DLD1 (cell line): ENCODE data around the gene CAB39.

ENCODE experiments used
- in situ Hi-C: cut with HindIII; loops from 2 replicates; pipeline ENCODE4 v1.10.0; 2017; ENCODE audit warnings: low sequenced_read_pairs

CAB39 gene

DNA sequence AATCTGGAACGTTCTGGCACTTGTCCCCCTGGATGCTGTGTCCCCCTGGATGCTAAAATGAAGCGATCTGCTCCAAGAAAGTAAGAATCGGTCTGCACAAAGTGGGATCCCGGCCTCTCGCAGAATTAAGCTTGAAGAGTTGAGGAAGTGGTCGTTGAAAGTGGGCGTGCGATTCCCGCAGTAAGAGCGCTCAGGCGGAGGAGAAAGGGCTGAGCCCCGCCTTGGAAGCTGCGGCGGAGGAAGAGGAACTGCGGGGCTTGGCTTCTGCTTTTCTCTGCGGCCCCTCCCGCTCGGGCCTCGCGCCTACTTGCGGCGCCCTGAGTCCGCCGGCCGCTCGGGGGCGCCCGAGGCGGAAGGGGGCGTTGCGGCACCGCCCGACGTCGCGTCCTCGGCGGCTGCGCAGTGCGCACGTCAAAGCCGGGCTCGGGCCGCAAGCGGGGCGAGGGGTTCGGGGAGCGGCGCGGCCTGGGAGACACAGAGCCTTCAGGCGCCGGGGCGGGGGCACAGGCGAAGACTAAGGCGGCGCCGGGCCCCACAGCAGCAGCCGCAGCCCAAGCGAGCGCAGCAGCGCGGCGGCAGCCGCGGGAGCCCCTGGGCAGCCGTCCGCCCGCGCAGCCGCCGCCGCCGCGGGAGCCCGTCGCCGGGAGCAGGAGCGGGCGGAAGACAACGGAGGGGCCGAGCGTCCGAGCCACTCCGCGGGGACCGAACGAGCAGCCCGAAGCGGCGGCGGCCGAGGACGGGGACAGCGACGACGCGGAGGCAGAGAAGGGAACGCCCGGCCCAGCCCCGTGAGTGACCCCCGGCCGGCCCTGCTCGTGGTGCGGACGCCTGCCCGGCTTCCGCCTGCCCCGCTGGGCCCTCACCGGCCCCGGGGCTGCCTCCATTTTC, at the start of gene CAB39:
TSS of gene CAB39 (plus strand) at position 400 of the 888 bp plus-strand sequence. CDS start 47,160 bp downstream, outside the sequence.
- in situ Hi-C loops: no loop called here

DNA sequence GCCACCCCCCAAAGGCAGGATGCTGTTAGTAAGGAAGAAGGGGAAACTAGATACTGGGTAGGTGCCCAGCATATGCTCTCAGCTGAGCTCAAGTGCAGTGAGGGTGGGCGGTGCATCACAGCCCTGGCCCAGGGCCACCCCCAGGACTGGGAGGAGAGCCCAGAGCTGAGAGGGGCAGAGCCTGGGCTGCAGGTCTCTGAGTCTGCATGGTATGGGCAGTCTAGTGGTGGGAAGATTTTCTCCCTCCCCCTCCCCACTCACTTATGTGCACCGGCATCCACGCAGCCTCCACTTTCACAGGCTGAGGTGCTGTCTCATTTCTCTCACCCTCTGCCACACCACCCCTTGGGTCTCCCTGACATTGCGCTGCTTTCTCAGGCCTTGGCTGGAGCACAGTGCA, 48.5 kb upstream of the CAB39 start:
- in situ Hi-C loops: no loop called here

DNA sequence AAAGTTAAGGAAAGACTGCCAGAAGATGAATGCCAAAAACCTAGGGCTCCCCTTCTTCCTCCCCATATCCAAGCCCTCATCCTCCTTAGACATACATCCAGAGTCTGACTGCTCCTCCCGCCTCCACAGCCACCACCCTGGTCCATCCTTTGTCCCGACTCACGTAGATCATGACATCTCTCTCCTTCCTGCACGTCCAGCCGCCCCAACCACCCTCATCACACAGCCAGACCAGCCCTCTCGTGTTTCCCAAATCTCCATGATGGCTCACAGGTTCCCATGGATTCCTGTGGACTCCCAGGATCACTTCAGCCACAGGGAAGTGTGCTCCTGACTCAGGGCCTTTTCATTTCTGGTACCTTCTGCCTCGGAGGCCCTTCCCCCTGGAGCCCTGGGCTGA, 47.8 kb upstream of the CAB39 start:
- in situ Hi-C loops: no loop called here

DNA sequence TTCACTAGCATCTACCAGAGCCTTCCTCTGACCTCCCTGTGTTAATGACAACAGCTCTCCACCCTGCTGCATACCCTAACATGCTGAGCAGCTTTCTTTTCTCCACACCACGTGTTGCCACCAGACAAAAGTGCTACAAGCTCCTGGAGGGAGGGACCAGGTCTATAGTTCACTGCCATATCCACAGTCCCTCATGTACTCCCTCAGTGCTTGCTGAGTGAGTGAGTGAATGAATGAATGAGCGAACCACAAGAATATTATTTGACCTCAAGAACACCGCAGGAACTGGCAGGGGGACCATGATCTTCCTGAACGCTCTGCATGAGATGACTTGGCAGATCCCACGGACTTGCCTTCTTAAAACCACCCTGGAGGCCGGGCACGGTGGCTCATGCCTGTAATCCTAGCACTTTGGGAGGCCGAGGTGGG, 47.4 kb upstream of the CAB39 start:
- in situ Hi-C loops: no loop called here

DNA sequence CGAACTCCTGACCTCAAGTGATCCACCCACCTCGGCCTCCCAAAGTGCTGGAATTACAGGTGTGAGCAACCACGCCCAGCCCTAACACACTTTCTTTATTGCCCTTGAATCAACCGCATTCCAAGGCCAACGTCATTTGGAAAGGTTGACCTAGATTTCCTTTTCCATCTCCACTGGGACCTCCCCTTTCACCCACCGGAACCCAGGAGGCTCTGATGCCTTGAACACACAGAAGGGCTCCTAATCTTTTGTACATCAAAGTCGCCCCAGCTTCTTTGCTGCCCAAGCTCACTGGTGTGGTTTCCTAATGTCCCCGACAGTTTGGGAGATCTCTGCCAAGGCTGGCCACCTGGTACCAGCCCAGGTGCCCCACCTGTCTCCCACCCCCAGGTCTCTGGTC, 46.2 kb upstream of the CAB39 start:
- in situ Hi-C loops: no loop called here

DNA sequence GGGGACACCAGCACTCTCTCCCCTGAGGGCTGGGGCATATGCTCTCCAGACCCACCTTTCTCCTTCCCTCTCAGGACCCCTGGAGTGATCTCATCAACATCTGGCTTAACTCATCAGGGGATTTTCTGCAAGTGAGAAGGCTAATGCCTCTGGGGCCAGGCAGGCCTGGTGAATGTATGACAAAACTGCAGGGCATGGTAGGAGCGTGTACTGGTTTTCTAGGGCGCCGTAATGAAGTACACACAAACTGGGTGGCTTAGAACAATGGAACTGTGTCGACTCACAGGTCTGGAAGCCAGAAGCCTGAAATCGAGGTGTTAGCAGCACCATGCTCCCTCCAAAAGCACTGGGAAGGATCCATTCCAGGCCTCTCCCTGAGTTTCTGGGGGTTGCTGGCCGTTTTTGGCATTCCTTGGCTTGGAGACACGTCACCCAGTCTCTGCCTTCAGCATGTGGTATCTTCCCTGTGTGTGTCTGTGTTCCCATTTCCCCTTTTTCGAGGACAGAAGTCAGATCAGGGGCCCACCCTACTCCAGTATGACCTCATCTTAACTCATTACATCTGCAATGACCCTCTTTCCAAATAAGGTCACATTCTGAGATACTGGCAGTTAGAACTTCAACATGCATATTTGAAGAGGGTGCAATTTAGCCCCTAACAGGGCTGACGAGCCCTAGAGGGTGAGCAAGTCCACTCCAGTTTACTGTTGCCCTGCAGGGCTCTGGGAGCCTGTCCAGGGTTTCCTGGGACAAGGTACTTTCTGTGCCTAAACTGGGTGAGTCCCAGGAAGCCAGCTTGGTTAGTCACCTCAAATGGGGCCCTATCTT, 45.5 kb upstream of the CAB39 start:
- in situ Hi-C loops: no loop called here

DNA sequence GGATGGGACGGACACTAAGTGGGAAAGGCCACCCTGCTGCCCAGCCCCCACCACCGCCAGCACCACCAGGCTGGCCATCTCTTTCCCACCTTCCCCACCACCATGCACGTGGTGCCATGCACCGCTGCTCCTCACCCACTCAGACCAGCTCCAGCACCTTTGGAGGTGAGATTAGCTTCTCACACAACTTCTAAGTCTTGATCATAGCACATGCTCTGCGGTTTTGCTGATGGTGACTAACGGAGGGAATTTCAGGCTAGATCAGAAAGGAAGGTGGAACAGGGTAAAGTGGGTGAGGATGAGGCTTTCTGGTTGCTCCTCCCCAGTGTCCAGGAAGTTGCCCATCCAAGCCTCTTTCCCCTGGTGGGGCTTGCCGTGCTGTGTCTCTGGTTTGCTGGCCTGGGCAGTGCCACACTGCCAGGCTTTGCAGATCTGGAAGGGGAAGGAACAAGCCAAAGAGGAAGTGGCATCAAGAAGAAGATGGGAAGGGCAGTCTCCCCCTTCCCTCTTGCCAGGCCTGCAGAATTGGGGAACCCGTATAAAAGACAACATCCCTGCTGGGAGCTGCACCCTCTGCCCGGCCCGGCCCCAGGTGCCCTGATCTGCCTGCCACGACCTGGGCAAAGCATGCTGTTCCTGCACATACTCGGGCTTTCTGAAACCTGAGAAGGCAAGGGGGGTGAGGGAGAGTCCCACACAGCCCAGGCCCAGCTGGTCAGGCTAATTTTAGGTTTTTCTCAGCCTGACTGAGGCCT, 44.3 kb upstream of the CAB39 start:
- in situ Hi-C loops: no loop called here

DNA sequence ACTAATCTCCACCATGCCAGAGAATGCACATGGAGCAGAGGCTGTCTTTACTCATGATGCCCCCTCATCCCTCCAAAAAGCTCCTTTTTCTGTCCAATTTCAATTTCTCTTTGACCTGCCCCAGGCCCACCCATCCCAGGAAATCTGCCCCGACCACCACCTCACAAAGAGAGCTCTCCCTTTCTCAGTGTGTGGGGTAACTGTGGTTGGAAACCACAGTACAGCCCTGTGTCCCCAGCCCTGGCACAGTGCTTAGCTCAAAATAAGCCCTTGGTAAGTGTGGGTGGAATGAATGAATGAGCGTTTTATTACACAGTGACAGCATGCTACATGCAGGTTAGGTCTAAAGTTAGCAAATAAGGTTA, 43.7 kb upstream of the CAB39 start:
- in situ Hi-C loops: no loop called here

DNA sequence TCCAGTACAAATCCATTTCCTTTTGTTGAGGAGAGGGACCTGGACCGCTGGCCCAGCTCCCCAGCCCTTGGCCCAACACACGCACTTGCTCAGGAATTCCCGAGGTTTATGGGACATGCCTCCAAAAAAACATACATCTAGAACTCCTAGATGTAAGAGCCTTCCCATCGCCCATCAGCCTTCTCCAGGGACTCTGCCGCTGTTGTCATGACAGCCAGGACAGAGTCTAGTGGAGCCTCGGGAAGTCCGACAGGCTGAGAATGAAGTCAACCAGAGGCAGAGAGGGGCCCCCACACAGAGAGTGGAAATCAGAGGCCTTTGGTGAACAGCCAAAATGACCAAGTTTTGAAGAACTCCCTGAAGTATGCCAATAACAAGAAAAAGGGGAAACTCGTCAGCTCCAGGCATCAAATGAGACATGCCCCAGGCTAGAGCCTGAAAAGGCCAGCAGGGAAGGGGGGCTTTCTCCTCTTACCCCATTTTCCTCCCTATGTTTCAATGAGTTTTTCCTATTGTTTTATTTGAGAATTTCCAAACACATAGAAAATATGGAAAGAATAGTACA, 43.2 kb upstream of the CAB39 start:
- in situ Hi-C loops: no loop called here

DNA sequence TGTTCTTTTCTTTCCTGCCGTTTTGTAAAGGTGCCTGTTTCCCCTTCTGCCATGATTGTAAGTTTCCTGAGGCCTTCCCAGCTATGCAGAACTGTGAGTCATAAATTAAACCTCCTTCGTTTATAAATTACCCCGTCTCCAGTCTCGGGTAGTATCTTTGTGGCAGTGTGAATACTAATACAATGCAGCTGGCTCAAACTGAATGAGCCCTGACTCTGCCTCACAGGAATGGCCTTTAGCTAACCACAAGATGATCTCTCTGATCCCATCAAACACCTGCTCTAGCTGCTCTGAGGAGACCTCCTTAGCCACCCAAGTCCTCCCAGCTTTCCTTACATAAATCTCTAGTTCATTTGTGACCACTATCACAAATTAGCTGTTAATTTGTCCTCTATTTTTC, 41.5 kb upstream of the CAB39 start:
- in situ Hi-C loops: no loop called here

DNA sequence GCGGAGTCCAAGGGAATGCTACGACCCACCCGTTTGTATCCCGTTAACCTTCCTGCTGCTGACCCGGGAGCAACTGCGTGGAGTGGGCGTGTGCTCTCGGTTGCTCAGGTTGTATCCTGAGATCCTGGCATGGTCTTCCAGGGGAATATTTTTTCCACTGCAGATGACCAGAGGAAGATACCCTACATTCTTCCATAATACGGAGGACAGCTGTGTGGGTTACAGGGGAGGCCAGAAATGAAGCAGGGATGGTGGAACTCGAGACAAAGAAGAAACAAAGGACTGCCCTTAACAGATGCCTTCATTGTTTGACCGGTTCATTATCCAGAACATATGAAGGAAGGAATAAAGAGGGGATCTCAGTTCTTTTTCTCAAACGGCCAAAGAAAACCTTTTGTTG, 39.8 kb upstream of the CAB39 start:
- in situ Hi-C loops: no loop called here

DNA sequence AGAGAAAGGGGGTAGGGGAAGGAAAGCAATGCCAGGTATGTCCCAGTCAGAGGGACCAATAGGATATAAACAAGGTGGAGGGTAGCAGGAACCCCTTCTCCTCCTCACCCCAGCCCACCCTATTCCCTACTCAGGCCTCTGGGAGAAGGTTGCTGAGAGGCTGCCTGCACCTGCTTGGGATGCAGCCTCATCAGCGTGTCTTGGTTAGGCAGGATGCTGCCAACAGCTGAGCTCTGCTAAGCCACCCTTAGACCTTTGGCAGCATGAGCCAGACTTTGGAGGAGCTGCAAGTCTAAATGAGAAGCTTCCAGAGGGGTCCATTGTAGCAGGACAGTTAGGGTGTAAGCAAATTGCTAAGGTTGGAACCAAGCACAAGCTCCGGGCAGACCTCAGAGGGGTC, 38.2 kb upstream of the CAB39 start:
- in situ Hi-C loops: no loop called here

DNA sequence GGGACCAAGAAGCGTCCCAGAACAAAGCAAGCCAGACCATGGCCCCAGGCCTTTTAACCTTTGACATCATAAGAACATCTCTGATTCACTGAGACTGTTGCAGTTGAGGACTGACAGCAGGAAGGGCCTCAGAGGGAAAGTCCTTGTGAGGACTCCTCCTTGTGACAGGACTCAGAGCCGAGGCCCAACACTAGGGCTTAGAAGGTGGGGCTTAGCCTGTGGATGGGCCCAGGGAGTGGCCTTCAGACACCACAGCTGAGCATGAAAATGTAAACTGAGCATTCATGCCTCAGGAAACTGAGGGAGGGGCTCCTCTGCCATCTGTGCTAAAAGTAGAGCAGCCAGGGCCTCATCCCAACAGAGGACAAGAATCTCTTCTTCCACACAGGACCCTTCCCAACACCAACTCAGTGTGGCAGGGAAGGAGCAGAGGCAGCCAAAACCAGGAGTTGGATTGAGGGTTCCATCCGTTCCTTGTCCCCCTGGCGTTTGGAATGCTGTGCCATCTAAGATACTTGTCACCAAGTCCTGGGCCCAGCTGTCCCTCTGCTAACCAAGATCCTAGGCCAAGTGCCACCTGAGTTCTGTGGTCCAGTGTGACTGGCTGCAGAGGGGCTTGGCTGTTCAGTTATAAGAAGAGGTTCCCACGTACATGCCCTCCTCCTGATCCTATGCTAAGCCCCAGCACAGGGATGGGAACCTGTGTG, 37.5 kb upstream of the CAB39 start:
- in situ Hi-C loops: no loop called here

DNA sequence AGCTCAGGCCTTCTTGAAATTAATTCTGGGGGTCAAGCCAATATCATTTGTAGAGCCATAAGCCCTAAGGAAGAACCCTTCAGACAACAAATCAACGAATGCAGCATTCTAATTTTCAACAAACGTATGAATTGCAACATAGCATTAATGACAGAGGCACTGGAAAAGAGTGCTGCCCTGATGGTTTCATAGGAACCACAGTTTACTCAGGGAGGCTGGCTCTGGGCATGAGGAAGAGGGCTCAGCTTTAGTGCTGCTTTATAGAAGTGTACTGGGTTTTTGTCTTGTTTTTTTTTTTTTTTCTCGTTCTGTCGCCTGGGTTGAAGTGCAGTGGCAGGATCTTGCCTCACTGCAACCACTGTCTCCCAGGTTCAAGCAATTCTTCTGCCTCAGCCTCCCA, 36.1 kb upstream of the CAB39 start:
- in situ Hi-C loops: no loop called here

DNA sequence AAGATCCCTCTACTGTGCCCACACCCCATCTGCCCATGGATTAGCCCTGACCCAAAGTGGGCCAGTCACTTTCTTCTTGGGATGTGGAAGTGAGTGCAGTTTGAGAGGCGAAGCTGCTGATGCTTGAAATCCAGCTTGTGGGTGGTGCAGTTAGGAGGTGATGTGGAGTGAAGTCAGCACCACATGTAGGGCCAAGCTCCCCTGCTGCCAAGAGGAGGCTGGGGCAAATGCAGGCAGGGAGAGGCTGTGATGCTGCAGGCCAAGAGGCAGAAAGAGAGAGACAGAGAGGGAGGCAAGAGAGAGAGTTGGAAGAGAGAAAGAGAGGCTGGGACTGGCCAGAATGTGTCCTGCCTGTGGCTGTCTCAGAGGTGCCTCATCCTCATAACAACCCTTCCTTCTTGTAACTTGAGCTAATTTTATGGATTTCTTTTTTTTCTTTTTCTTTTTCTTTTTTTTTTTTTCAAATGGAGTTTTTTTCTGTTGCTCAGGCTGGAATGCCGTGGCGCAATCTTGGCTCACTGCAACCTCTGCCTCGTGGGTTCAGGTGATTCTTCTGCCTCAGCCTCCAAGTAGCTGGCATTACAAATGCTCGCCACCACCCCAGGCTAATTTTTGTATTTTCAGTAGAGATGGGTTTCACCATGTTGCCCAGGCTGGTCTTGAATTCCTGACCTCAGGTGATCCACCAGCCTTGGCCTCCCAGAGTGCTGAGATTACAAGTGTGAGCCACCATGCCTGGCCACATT, 35.3 kb upstream of the CAB39 start:
- in situ Hi-C loops: no loop called here

DNA sequence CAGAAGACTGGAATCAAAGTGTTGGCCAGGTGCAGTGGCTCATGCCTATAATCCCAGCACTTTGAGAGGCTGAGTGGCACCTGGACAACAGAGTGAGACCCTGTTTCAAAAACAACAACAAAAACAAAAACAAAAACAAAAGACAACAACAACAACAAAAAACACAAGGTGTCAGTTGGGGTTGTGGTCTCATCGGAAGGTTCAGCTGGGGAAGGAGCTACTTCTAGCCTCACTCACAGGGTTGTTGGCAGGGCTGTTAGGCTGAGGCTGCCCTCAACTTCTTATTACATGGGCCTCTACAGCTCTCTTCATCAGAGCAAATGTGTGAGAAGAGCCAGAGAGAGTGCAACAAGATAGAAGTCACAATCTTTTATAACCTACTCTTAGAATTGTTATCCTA, 34.6 kb upstream of the CAB39 start:
- in situ Hi-C loops: no loop called here

DNA sequence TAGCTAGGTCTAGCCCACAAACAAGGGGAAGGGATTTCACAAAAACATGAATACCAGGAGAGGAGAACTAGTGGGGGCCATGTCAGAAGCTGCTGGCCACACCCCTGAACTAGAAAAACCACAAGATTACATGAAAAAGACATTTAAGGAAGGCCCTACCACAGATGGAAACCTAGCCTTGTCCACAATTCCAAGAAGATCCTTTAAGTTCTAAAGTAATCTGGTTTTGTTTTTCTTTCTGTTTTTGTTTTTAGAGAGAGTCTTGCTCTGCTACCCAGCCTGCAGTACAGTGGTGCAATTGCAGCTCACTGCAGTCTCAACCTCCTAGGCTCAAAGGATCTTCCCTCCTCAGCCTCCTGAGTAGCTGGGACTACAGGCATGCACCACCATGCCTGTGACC, 34.2 kb upstream of the CAB39 start:
- in situ Hi-C loops: no loop called here

DNA sequence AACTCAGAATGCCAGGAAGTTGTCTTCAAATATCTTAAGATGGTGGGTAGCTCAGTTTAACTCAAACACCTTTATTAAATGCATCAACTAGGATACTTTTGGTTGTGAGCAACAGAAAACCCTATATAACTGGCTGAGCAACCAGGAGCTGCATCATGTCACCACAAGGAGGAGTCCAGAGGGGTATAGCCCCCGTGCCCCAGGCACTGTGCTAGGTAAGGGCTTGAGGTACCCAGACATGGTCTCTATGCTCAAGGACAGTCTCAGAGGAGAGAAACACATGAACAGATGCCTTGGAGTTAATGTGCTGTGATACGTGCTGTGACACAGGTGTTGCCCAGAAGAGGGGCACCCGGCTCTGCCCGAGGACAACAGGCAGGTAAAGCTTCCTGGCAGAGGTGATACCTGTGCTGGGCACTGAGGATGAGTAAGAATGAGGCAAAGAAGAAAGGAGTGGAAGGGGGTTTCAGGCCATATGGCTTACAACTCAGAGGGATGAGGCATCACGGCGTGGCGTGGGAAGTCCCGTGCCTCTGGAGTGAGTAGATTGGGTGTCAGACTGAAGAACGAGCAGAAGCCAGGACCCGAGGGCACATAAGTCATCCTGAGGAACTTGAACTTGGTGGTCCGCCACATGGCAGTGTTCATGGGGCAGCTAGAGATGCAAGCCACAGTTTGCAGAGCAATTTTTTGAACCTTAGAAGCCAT, 32.0 kb upstream of the CAB39 start:
- in situ Hi-C loops: no loop called here

DNA sequence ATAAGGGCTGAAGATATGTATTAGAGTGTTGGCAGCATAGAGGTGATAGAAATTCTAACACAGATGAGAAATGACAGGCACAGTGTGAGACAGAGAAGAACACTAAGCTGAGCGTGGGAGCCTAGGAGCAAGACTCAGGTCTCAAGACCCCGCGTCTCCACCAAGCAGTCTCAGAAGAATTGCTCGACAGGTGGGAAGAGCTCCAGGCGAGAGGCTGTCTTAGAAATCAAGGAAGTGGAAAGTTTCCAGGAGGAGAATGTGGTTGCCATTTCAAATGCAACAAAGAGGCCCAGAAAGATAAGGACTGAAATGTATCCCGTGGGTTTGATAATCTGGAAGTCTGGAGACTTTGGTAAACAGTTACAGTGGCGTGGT, 31.5 kb upstream of the CAB39 start:
- in situ Hi-C loops: no loop called here
